HEK293T (cell line): ENCODE results near the gene ACTA1.

Source experiments
- BHLHE40 ChIP-seq: fragments of 450-650 bp; IDR thresholded peaks from 2 replicates; pipeline ENCODE4 v1.6.1; 2016; ENCODE audit warnings: mild to moderate bottlenecking, moderate library complexity, borderline replicate concordance
- CTBP1 ChIP-seq: fragments of 450-650 bp; IDR thresholded peaks from 2 replicates; pipeline ENCODE4 v1.6.1; 2016; ENCODE audit warnings: borderline replicate concordance
- ELF4 ChIP-seq: fragments of 450-650 bp; IDR thresholded peaks from 2 replicates; pipeline ENCODE4 v1.6.1; 2017; ENCODE audit warnings: antibody characterized with exemption
- FOXM1 ChIP-seq: fragments of 450-650 bp; IDR thresholded peaks from 2 replicates; pipeline ENCODE4 v1.6.1; 2017; ENCODE audit warnings: mild to moderate bottlenecking, borderline replicate concordance
- LEF1 ChIP-seq: fragments of 450-650 bp; IDR thresholded peaks from 2 replicates; pipeline ENCODE4 v1.6.1; 2017; ENCODE audit warnings: mild to moderate bottlenecking, borderline replicate concordance
- NFRKB ChIP-seq: fragments of 450-650 bp; IDR thresholded peaks from 2 replicates; pipeline ENCODE4 v1.6.1; 2016; ENCODE audit warnings: mild to moderate bottlenecking, moderate library complexity
- PKNOX1 ChIP-seq: fragments of 450-650 bp; IDR thresholded peaks from 2 replicates; pipeline ENCODE4 v1.6.1; 2016
- SP1 ChIP-seq: fragments of 450-650 bp; IDR thresholded peaks from 2 replicates; pipeline ENCODE4 v1.6.1; 2017
- SUZ12 ChIP-seq: fragments of 450-650 bp; IDR thresholded peaks from 2 replicates; pipeline ENCODE4 v1.6.1; 2016; ENCODE audit warnings: mild to moderate bottlenecking
- TARDBP ChIP-seq: fragments of 450-650 bp; IDR thresholded peaks from 2 replicates; pipeline ENCODE4 v1.6.1; 2016
- ZNF384 ChIP-seq: fragments of 450-650 bp; IDR thresholded peaks from 2 replicates; pipeline ENCODE4 v1.6.1; 2016

- TF ChIP-seq TARDBP: no peak
- no peak for TF ChIP-seq PKNOX1
- no peak for TF ChIP-seq FOXM1
- no peak for TF ChIP-seq NFRKB
- TF ChIP-seq BHLHE40: no peak
- TF ChIP-seq SP1: no peak
- TF ChIP-seq SUZ12: no peak
- no peak for TF ChIP-seq LEF1
- TF ChIP-seq CTBP1: no peak
- TF ChIP-seq ZNF384: no peak
- no peak for TF ChIP-seq ELF4
These were observed 8.2 kb downstream of the ACTA1 start for GRCh38 chr1:229425564-229426159.
